Mucosa of descending colon (tissue), 3 donors: Measurements from ENCODE around the gene GABBR2. TPM values are rescaled to one million over a fixed set of nuclear protein-coding genes. Genes with fewer than 3 reads are reported as not detected.

Experiments used
- ATAC-seq: fragments of 200-7000 bp; cut with Tn5 transposase; one replicate; pipeline ENCODE4 v1.9.1; 2020; ENCODE audit warnings: mild to moderate bottlenecking, moderate library complexity
- DNase-seq, 3 donors: peaks; one replicate each; pipeline ENCODE4 v3.0.0-alpha.2; 2020
- H3K36me3 ChIP-seq: fragments of 200-600 bp; one replicate; pipeline ENCODE4 v1.8.0; 2021; ENCODE audit warnings: low read depth, mild to moderate bottlenecking
- H3K4me1 ChIP-seq: fragments of 200-600 bp; one replicate; pipeline ENCODE4 v1.8.0; 2021; ENCODE audit warnings: low read depth, mild to moderate bottlenecking
- H3K4me3 ChIP-seq: fragments of 200-600 bp; one replicate; pipeline ENCODE4 v1.8.0; 2021; ENCODE audit warnings: mild to moderate bottlenecking
- H3K9me3 ChIP-seq: fragments of 200-600 bp; one replicate; pipeline ENCODE4 v1.8.0; 2021; ENCODE audit warnings: mild to moderate bottlenecking
- CTCF ChIP-seq: fragments of 200-600 bp; IDR thresholded peaks from one replicate; pipeline ENCODE4 v1.8.0; 2022; ENCODE audit warnings: antibody characterized with exemption, mild to moderate bottlenecking
- intact Hi-C, 2 donors: fragments of 100-400 bp; cut with DNase I in 1 of 2; cut with micrococcal nuclease in 1 of 2; formaldehyde crosslinking; loops; one replicate each; pipeline versions ENCODE4 v1.11.0 to v1.11.1; 2022; cut with DNase I, micrococcal nuclease
- total RNA-seq, 3 donors: library from RNA; stranded (reverse); fragmentation: NEBNext Ultra II Directional in 2 of 3; extraction: Animal tissue kit (Norgen Biotek cat#: 25700) in 2 of 3; gene quantifications; one replicate each; pipeline versions ENCODE4 v1.2.1 to v1.2.4, GENCODE V29; 2021 to 2023
- donor health status: DM: no; HTN: no; CAD: no; lungs with moderate emphysema.
- donor health status: DM: no; HTN: no; CAD: no.
- donor health status: DM: no; HTN: yes; CAD: no.

The GABBR2 gene
- total RNA-seq, 3 donors from 2014 or later, result 0.35 TPM; not detected in 2

GRCh38 chr9:98568234-98568908, 140.4 kb downstream of the GABBR2 start:
- intact Hi-C loops, result no loop called here
- no peaks in the 10 kb centered on the region for H3K36me3 ChIP-seq
- H3K4me1 ChIP-seq, result no peaks in the 10 kb centered on the region
- H3K4me3 ChIP-seq, result no peak overlapping the region
- no peak for ATAC-seq
- no peaks in the 10 kb centered on the region for H3K9me3 ChIP-seq
- no peak for TF ChIP-seq CTCF
- no peak for DNase-seq

GRCh38 chr9:98567540-98568233, 141.0 kb downstream of the GABBR2 start:
- no peaks in the 10 kb centered on the region for H3K9me3 ChIP-seq
- intact Hi-C loops, result no loop called here
- no peaks in the 10 kb centered on the region for H3K4me1 ChIP-seq
- DNase-seq (no peak), ATAC-seq (no peak)
- no peaks in the 10 kb centered on the region for H3K36me3 ChIP-seq
- TF ChIP-seq CTCF, result no peak
- H3K4me3 ChIP-seq, result no peak overlapping the region

GRCh38 chr9:98565152-98566135, 143.3 kb downstream of the GABBR2 start:
- Histone ChIP-seq H3K4me1 (no peaks in the 10 kb centered on the region), H3K4me3 (no peak overlapping the region), H3K36me3 (no peaks in the 10 kb centered on the region), H3K9me3 (no peaks in the 10 kb centered on the region)
- intact Hi-C loops, result no loop called here
- no peak for DNase-seq
- TF ChIP-seq CTCF, result no peak
- no peak for ATAC-seq

- no peak for TF ChIP-seq CTCF
- no peak for ATAC-seq
Observed at GRCh38 chr9:98564714-98565113, 144.0 kb downstream of the GABBR2 start.

GRCh38 chr9:98563988-98564387, 144.7 kb downstream of the GABBR2 start:
- ATAC-seq (no peak), DNase-seq (no peak)
- TF ChIP-seq CTCF, result no peak
- Histone ChIP-seq H3K4me1 (no peaks in the 10 kb centered on the region), H3K4me3 (no peak overlapping the region), H3K36me3 (no peaks in the 10 kb centered on the region), H3K9me3 (no peaks in the 10 kb centered on the region)
- intact Hi-C loops, result no loop called here

More at GRCh38 chr9:98564714-98565113, 144.0 kb downstream of the GABBR2 start:
- DNase-seq, result no peak
- no peaks in the 10 kb centered on the region for H3K36me3 ChIP-seq
- intact Hi-C loops, result no loop called here
- H3K4me1 ChIP-seq, result no peaks in the 10 kb centered on the region
- H3K9me3 ChIP-seq, result no peaks in the 10 kb centered on the region
- no peak overlapping the region for H3K4me3 ChIP-seq
